Measurements from ENCODE around the gene ALB.
"Not testable (repeated sequence)": the region's sequence is repeated elsewhere in the genome, so short reads cannot be mapped to it uniquely, and the experiment has no call there.

The ALB gene

GRCh38 chr4:73381214-73381613 is 22.9 kb upstream of the ALB start:
- DNase-seq (ENCODE audit: low read depth), result no peak
- TF ChIP-seq CTCF (IDR thresholded peaks at IDR 0.05; ENCODE audit: control insufficient read depth, insufficient read depth, low read depth, low read length, missing control alignments), result no peak
- H3K4me3 ChIP-seq (ENCODE audit: control insufficient read depth, low read depth, low read length), result no peak overlapping the region

- H3K4me3 ChIP-seq (ENCODE audit: control insufficient read depth, low read depth, low read length), result no peak overlapping the region
- DNase-seq (ENCODE audit: low read depth), result no peak
- no peak for TF ChIP-seq CTCF (IDR thresholded peaks at IDR 0.05; ENCODE audit: control insufficient read depth, insufficient read depth, low read depth, low read length, missing control alignments)
Observed at GRCh38 chr4:73383452-73383851, 20.6 kb upstream of the ALB start.

- no peak for TF ChIP-seq CTCF (IDR thresholded peaks at IDR 0.05; ENCODE audit: control insufficient read depth, insufficient read depth, low read depth, low read length, missing control alignments)
- H3K4me3 ChIP-seq (ENCODE audit: control insufficient read depth, low read depth, low read length), result no peak overlapping the region
- DNase-seq (ENCODE audit: low read depth), result no peak
Observed at GRCh38 chr4:73387552-73387951, 16.5 kb upstream of the ALB start.

- no peak for TF ChIP-seq CTCF (IDR thresholded peaks at IDR 0.05; ENCODE audit: control insufficient read depth, insufficient read depth, low read depth, low read length, missing control alignments)
- no peak for DNase-seq (ENCODE audit: low read depth)
Observed at GRCh38 chr4:73388887-73389286, 15.2 kb upstream of the ALB start.

GRCh38 chr4:73389663-73390062 is 14.4 kb upstream of the ALB start:
- not testable (repeated sequence) for DNase-seq (ENCODE audit: low read depth); H3K4me3 ChIP-seq (ENCODE audit: control insufficient read depth, low read depth, low read length)

More at GRCh38 chr4:73388887-73389286, 15.2 kb upstream of the ALB start:
- no peak overlapping the region for H3K4me3 ChIP-seq (ENCODE audit: control insufficient read depth, low read depth, low read length)

- no peak overlapping the region for H3K4me3 ChIP-seq (ENCODE audit: control insufficient read depth, low read depth, low read length)
- no peak for TF ChIP-seq CTCF (IDR thresholded peaks at IDR 0.05; ENCODE audit: control insufficient read depth, insufficient read depth, low read depth, low read length, missing control alignments)
- DNase-seq (ENCODE audit: low read depth), result no peak
Observed at GRCh38 chr4:73391774-73392173, 12.3 kb upstream of the ALB start.

- no peak for DNase-seq (ENCODE audit: low read depth)
- no peak for TF ChIP-seq CTCF (IDR thresholded peaks at IDR 0.05; ENCODE audit: control insufficient read depth, insufficient read depth, low read depth, low read length, missing control alignments)
- H3K4me3 ChIP-seq (ENCODE audit: control insufficient read depth, low read depth, low read length), result no peak overlapping the region
Observed at GRCh38 chr4:73392936-73393335, 11.2 kb upstream of the ALB start.

Data from AG09309 (cell line).